HG03045 (cell line): ENCODE measurements around the gene SREBF1.

Experiments
- ATAC-seq: cut with Tn5 transposase; IDR thresholded peaks from one replicate; pipeline ENCODE4 v1.9.1; 2021; ENCODE audit warnings: mild to moderate bottlenecking, moderate library complexity; ENCODE audit not compliant: unreplicated experiment

SREBF1 gene

GRCh38 chr17:17842111-17842876 lies 5.5 kb upstream of the SREBF1 start:
- no peak for ATAC-seq

- ATAC-seq, result no peak
These were observed 4.8 kb upstream of the SREBF1 start for GRCh38 chr17:17841601-17842025.

GRCh38 chr17:17840751-17841591 lies 4.2 kb upstream of the SREBF1 start:
- ATAC-seq, result no peak

GRCh38 chr17:17839791-17840707 lies 3.3 kb upstream of the SREBF1 start:
- ATAC-seq, result peak; percentile 65

GRCh38 chr17:17837966-17838962 lies 1.5 kb upstream of the SREBF1 start:
- ATAC-seq, result no peak

GRCh38 chr17:17837380-17837821 lies 615 bp upstream of the SREBF1 start:
- no peak for ATAC-seq

- peak; percentile 64 for ATAC-seq
These were observed 452 bp downstream of the SREBF1 start for GRCh38 chr17:17836250-17836817.

GRCh38 chr17:17835415-17836249 lies 1.2 kb downstream of the SREBF1 start:
- no peak for ATAC-seq

- no peak for ATAC-seq
These were observed 1.8 kb downstream of the SREBF1 start for GRCh38 chr17:17834974-17835373.

- no peak for ATAC-seq
These were observed 3.0 kb downstream of the SREBF1 start for GRCh38 chr17:17833658-17834357.

GRCh38 chr17:17832032-17832363 lies 4.8 kb downstream of the SREBF1 start:
- no peak for ATAC-seq

GRCh38 chr17:17831208-17832031 lies 5.4 kb downstream of the SREBF1 start:
- ATAC-seq, result no peak

GRCh38 chr17:17830740-17831207 lies 6.0 kb downstream of the SREBF1 start:
- ATAC-seq, result no peak

- ATAC-seq, result no peak
These were observed 6.6 kb downstream of the SREBF1 start for GRCh38 chr17:17830269-17830567.

- ATAC-seq, result no peak
These were observed 8.8 kb downstream of the SREBF1 start for GRCh38 chr17:17827826-17828621.
